SJCRH30 (cell line): ENCODE data around the gene PRPS1L1. TPM values are rescaled to one million over a fixed set of nuclear protein-coding genes. Genes with fewer than 3 reads are reported as not detected.

ENCODE experiments used
- DNase-seq, 2 experiments: peaks; one replicate each; pipeline ENCODE4 v3.0.0-alpha.2; 2015 to 2020
- H3K27ac ChIP-seq: fragments of 250-450 bp; sonication (Bioruptor Pico); 2 replicates; pipeline ENCODE4 v1.5.1; 2020; ENCODE audit warnings: mild to moderate bottlenecking, moderate library complexity
- H3K27me3 ChIP-seq: fragments of 250-450 bp; sonication (Bioruptor Pico); 2 replicates; pipeline ENCODE4 v1.5.1; 2020; ENCODE audit warnings: mild to moderate bottlenecking, moderate library complexity
- H3K36me3 ChIP-seq: fragments of 250-450 bp; sonication (Bioruptor Pico); 2 replicates; pipeline ENCODE4 v1.5.1; 2020; ENCODE audit warnings: mild to moderate bottlenecking, moderate library complexity
- H3K4me1 ChIP-seq: fragments of 250-450 bp; sonication (Bioruptor Pico); 2 replicates; pipeline ENCODE4 v1.5.1; 2020; ENCODE audit warnings: mild to moderate bottlenecking, moderate library complexity
- H3K4me3 ChIP-seq: fragments of 250-450 bp; sonication (Bioruptor Pico); 2 replicates; pipeline ENCODE4 v1.5.1; 2020; ENCODE audit warnings: mild to moderate bottlenecking, moderate library complexity
- H3K9me3 ChIP-seq: fragments of 250-450 bp; sonication (Bioruptor Pico); replicated peaks from 2 replicates; pipeline ENCODE4 v1.5.1; 2020; ENCODE audit warnings: mild to moderate bottlenecking, moderate library complexity
- total RNA-seq: library from RNA; depleted of rRNA; stranded (reverse); fragments of >200 nt; shearing (Covaris generic); gene quantifications from 2 replicates; pipeline ENCODE4 v1.2.3, GENCODE V29; 2014

The PRPS1L1 gene
- total RNA-seq, 1 experiment from 2014 or later: not detected

- Histone ChIP-seq H3K4me1 (peaks cover 19% of the 10 kb centered on the region), H3K36me3 (no peaks in the 10 kb centered on the region), H3K27ac (no peak overlapping the region), H3K27me3 (no peaks in the 10 kb centered on the region), H3K4me3 (no peak overlapping the region), H3K9me3 (no peaks in the 10 kb centered on the region)
- DNase-seq: no peak
Measured at GRCh38 chr7:18036783-18037182, 9.1 kb upstream of the PRPS1L1 start.

GRCh38 chr7:18030758-18031157 is 3.1 kb upstream of the PRPS1L1 start:
- no peak for DNase-seq
- Histone ChIP-seq H3K27ac (no peak overlapping the region), H3K9me3 (no peaks in the 10 kb centered on the region), H3K4me3 (no peak overlapping the region), H3K27me3 (no peaks in the 10 kb centered on the region), H3K4me1 (no peaks in the 10 kb centered on the region), H3K36me3 (no peaks in the 10 kb centered on the region)

GRCh38 chr7:18020138-18020715 is 7.4 kb downstream of the PRPS1L1 start:
- no peak overlapping the region for H3K27ac ChIP-seq
- H3K36me3 ChIP-seq: no peaks in the 10 kb centered on the region
- no peaks in the 10 kb centered on the region for H3K4me1 ChIP-seq
- DNase-seq: no peak
- no peaks in the 10 kb centered on the region; the same call in 1 of the 2 replicates for H3K27me3 ChIP-seq
- H3K4me3 ChIP-seq: no peak overlapping the region
- H3K9me3 ChIP-seq: no peaks in the 10 kb centered on the region

- no peak overlapping the region for H3K27ac ChIP-seq
Measured at GRCh38 chr7:18019555-18019954, 8.1 kb downstream of the PRPS1L1 start.

GRCh38 chr7:18018296-18019215 is 9.1 kb downstream of the PRPS1L1 start:
- Histone ChIP-seq H3K27me3 (no peaks in the 10 kb centered on the region), H3K9me3 (no peaks in the 10 kb centered on the region), H3K36me3 (no peaks in the 10 kb centered on the region), H3K27ac (no peak overlapping the region), H3K4me3 (no peak overlapping the region), H3K4me1 (no peaks in the 10 kb centered on the region)
- no peak for DNase-seq

More at GRCh38 chr7:18019555-18019954, 8.1 kb downstream of the PRPS1L1 start:
- no peaks in the 10 kb centered on the region for H3K36me3 ChIP-seq
- H3K9me3 ChIP-seq: no peaks in the 10 kb centered on the region
- no peak for DNase-seq
- no peak overlapping the region for H3K4me3 ChIP-seq
- no peaks in the 10 kb centered on the region; the same call in 1 of the 2 replicates for H3K27me3 ChIP-seq
- H3K4me1 ChIP-seq: no peaks in the 10 kb centered on the region

GRCh38 chr7:18016547-18017444 is 10.8 kb downstream of the PRPS1L1 start:
- H3K4me3 ChIP-seq: no peak overlapping the region
- no peaks in the 10 kb centered on the region for H3K36me3 ChIP-seq
- H3K9me3 ChIP-seq: no peaks in the 10 kb centered on the region
- no peak for DNase-seq
- H3K4me1 ChIP-seq: no peaks in the 10 kb centered on the region
- H3K27ac ChIP-seq: no peak overlapping the region
- no peaks in the 10 kb centered on the region for H3K27me3 ChIP-seq

- H3K4me1 ChIP-seq: no peaks in the 10 kb centered on the region
- no peak overlapping the region for H3K27ac ChIP-seq
Measured at GRCh38 chr7:18013936-18014335, 13.7 kb downstream of the PRPS1L1 start.

GRCh38 chr7:18004372-18004771 is 23.3 kb downstream of the PRPS1L1 start:
- DNase-seq: no peak
- Histone ChIP-seq H3K4me3 (no peak overlapping the region), H3K4me1 (no peaks in the 10 kb centered on the region), H3K9me3 (no peaks in the 10 kb centered on the region), H3K36me3 (no peaks in the 10 kb centered on the region), H3K27me3 (no peaks in the 10 kb centered on the region), H3K27ac (no peak overlapping the region)

More at GRCh38 chr7:18013936-18014335, 13.7 kb downstream of the PRPS1L1 start:
- DNase-seq: no peak
- H3K36me3 ChIP-seq: no peaks in the 10 kb centered on the region
- no peaks in the 10 kb centered on the region for H3K9me3 ChIP-seq
- H3K27me3 ChIP-seq: no peaks in the 10 kb centered on the region
- H3K4me3 ChIP-seq: no peak overlapping the region

GRCh38 chr7:18003286-18003994 is 24.2 kb downstream of the PRPS1L1 start:
- H3K4me3 ChIP-seq: no peak overlapping the region
- H3K9me3 ChIP-seq: no peaks in the 10 kb centered on the region
- no peak for DNase-seq
- no peaks in the 10 kb centered on the region for H3K36me3 ChIP-seq
- H3K27ac ChIP-seq: no peak overlapping the region
- no peaks in the 10 kb centered on the region for H3K27me3 ChIP-seq
- H3K4me1 ChIP-seq: no peaks in the 10 kb centered on the region

- Histone ChIP-seq H3K27me3 (no peaks in the 10 kb centered on the region), H3K4me1 (no peaks in the 10 kb centered on the region), H3K27ac (no peak overlapping the region), H3K4me3 (no peak overlapping the region), H3K9me3 (no peaks in the 10 kb centered on the region), H3K36me3 (no peaks in the 10 kb centered on the region)
- DNase-seq: no peak
Measured at GRCh38 chr7:17998692-17999091, 29.0 kb downstream of the PRPS1L1 start.

GRCh38 chr7:17996442-17997223 is 31.0 kb downstream of the PRPS1L1 start:
- no peak overlapping the region for H3K27ac ChIP-seq
- DNase-seq: no peak

GRCh38 chr7:17996040-17996439 is 31.6 kb downstream of the PRPS1L1 start:
- no peak for DNase-seq

More at GRCh38 chr7:17996442-17997223, 31.0 kb downstream of the PRPS1L1 start:
- H3K9me3 ChIP-seq: no peaks in the 10 kb centered on the region
- no peak overlapping the region for H3K4me3 ChIP-seq
- no peaks in the 10 kb centered on the region for H3K27me3 ChIP-seq
- no peaks in the 10 kb centered on the region for H3K36me3 ChIP-seq
- no peaks in the 10 kb centered on the region for H3K4me1 ChIP-seq

GRCh38 chr7:17994079-17994850 is 33.4 kb downstream of the PRPS1L1 start:
- DNase-seq: no peak

More at GRCh38 chr7:17996040-17996439, 31.6 kb downstream of the PRPS1L1 start:
- no peaks in the 10 kb centered on the region for H3K36me3 ChIP-seq
- no peaks in the 10 kb centered on the region for H3K4me1 ChIP-seq
- H3K4me3 ChIP-seq: no peak overlapping the region
- no peaks in the 10 kb centered on the region for H3K27me3 ChIP-seq
- no peak overlapping the region for H3K27ac ChIP-seq
- no peaks in the 10 kb centered on the region for H3K9me3 ChIP-seq

More at GRCh38 chr7:17994079-17994850, 33.4 kb downstream of the PRPS1L1 start:
- no peaks in the 10 kb centered on the region for H3K27me3 ChIP-seq
- no peak overlapping the region for H3K4me3 ChIP-seq
- H3K9me3 ChIP-seq: no peaks in the 10 kb centered on the region
- no peaks in the 10 kb centered on the region for H3K36me3 ChIP-seq
- H3K4me1 ChIP-seq: no peaks in the 10 kb centered on the region
- H3K27ac ChIP-seq: no peak overlapping the region
